ENCODE results near the gene PRR7. TPM values are rescaled to one million over a fixed set of nuclear protein-coding genes. Genes with fewer than 3 reads are reported as not detected.

Gene PRR7, protein sequence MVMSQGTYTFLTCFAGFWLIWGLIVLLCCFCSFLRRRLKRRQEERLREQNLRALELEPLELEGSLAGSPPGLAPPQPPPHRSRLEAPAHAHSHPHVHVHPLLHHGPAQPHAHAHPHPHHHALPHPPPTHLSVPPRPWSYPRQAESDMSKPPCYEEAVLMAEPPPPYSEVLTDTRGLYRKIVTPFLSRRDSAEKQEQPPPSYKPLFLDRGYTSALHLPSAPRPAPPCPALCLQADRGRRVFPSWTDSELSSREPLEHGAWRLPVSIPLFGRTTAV
- total RNA-seq = 1.3 and 1.6 TPM in 2 replicates

DNA sequence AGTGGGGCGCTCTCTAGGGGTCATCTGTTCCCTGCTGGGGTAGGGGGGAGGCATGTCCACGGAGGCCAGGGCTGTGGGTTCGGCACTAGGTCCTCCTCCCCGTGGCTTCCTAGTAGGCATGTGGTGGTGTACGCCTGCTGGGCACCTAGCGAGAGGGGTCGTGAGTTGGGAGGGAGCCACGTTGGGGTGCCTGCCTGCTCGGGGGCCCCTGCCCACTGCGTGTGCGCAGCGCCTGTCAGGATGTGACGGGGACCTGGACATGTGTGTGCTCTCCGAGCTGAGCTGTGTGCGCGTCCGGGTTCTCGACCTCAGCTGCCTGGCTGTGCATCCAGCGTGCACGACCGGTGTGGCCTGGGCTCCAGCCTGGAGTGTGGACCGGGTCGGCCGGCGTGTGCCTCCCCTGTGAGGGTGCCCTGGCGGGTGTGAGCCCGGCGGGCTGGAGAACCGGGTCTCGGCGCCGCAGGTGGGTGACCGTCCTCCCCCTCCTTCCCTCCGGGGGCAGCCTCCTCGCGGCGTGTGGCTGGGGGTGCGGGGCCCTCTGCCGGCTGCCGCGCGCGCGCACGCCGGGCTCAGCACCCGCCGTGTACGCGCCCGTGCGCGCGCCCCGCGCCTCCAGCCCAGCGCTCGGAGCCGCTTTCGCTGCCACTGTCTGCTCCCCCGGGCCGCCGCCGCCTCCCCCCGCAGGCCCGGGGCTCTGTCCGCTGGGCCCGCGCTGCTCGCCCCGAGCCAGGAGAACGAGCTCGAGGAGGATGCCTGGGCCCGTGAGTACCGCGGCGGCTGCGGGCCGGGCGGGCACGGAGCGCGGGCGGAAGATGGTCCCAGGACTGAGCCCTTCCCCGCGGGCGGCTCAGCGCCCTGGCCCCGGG is at the start of gene PRR7:
TSS of gene PRR7 (plus strand) at position 615 of the 866 bp plus-strand sequence. CDS start 8,254 bp downstream, outside the sequence.

DNA sequence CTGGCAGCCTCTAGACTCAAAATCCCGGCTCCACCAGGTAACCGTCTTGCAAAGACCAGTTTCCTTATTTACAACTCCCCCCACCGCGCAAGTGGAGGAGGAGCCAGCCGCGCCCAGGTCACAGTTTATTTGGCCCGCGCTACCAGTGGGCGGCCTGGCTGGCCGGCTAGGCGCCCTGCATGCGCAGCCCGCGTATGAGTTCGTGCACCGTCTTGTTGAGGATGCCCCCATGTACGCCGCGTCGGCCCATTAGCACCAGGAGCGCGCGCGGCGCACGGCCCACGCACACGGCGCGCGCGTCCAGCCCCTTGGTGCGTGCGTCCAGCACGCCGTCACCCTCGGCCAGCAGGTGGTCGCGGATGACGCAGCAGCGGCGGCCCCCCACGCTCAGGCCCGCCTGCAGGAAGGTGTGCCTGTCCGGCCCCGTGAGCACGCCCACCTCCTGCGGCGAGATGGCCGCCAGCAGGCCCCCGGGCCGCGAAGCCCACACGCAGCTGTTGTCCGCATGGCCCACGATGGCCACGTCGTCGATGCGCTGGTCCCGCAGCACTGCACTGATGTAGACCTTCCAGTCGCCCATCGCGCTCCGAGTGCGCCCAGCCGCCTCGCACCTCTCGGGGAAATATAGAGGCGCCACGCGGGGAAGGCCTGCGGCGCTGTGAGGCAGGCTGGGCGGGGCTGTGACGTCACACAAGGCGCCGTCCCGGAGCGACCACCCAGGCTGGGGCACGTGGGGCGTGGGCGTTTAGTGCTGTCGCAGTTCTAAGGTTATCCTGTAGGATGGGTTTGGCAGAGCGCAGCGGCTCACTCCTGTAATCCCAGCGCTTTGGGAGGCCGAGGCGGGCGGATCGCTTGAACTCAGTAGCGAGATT is 46.4 kb upstream of the PRR7 start, which contains the start of gene PFN3:
TSS of gene PFN3 (minus strand) at position 665 of the 872 bp plus-strand sequence. CDS start at position 580, 85 bp downstream.

GRCh38 chr5:177409043-177409801 is 37.4 kb upstream of the PRR7 start, which contains the start of gene F12:
F12 (minus strand) TSS chr5:177409564; CDS start chr5:177409527, 37 bp downstream.

DNA sequence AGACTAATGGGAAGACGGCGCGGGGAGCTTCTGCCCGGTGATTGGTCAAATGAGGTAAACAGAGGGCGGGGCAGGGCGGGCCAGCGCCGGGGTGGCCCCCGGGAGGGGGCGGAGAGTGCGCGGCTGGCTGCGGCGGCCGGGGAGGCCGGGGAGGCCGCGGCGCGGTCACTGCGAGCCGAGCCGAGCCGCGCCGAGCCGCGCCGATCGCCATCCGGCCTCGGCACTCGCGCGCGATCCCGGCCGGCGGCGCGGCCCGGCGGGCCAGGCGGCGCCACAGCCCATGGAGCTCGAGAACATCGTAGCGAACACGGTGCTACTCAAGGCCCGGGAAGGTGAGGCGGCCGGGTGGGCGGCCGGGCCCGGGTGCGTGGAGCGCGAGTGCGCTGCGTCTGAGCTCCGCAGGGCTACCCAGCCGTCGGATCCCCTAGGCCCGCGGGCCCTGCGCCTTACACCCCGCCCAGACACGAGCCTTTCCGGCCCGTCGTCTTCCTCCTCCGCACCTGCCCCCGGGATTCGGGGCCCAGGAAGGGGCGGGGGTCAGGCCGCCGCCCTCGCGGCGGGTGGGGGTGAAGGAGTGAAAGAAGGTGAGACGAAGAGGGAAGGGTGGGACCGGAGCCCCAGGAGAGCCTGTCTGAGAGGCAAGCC is 19.9 kb upstream of the PRR7 start, which contains the start of gene GRK6:
TSS of gene GRK6 (plus strand) at position 111 of the 645 bp plus-strand sequence. CDS start at position 281, 170 bp downstream.

GRCh38 chr5:177473443-177474001 is 26.9 kb downstream of the PRR7 start, which contains the start of gene DBN1:
DBN1 (minus strand) TSS chr5:177473634; CDS start chr5:177473521, 113 bp downstream.

DNA sequence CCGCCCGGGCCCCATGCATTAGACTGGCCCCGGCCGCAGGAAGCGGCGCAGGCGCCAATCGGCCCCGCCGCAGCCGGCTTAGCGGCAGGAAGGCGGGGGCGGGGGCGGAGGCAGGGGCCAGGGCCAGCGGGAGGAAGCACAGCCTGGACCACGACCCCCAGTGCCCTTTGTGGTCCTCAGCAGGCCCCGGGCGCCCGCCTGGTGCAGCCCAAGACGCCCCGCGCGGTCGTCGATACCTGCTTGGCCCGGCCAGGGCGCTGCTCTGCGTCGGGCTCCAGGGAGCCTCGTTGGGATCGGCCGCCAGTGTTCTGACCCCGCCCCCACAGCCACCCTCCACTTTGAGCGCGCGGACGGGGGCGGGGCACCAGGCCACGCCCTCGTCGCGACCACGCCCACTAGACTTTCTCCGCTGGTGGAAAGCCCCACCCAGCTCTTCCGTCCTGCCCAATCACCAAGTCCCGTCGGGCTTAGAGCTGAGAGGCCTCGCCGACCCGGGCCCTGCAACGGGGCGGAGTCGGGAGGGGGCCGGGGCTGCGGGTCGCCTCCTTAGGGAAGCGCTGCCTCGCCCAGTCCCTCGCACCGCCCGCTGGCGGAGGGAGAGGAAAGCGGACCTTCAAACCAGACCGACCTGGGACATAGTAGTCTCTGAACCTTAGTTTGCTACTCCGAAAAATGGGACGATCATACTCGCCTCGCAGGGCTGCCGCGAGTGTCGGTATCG is 50.8 kb downstream of the PRR7 start, which contains the start of gene PDLIM7:
TSS of gene PDLIM7 (minus strand) at position 313 of the 721 bp plus-strand sequence. CDS start 1,092 bp downstream, outside the sequence.

Other genes starting within 250 kb of the PRR7 start
- 12.4 and 14.0 TPM in 2 replicates for gene RAB24, start 143.1 kb upstream of the PRR7 start, total RNA-seq
- 80.0 and 94.9 TPM in 2 replicates for gene PRELID1, start 143.0 kb upstream of the PRR7 start, total RNA-seq
- gene MXD3, start 134.9 kb upstream of the PRR7 start, total RNA-seq = 3.9 and 4.2 TPM in 2 replicates
- 322 and 383 TPM in 2 replicates for gene LMAN2, start 95.1 kb upstream of the PRR7 start, total RNA-seq
- 4.6 and 5.1 TPM in 2 replicates for gene RGS14, start 88.9 kb upstream of the PRR7 start, total RNA-seq
- not detected in 2 replicates for gene SLC34A1, start 62.4 kb upstream of the PRR7 start, total RNA-seq
- not detected in 2 replicates for gene PFN3, start 46.2 kb upstream of the PRR7 start, total RNA-seq
- 0.54 and 0.77 TPM in 2 replicates for gene F12, start 37.2 kb upstream of the PRR7 start, total RNA-seq
- 13.1 and 15.0 TPM in 2 replicates for gene GRK6, start 20.1 kb upstream of the PRR7 start, total RNA-seq
- gene DBN1, start 26.8 kb downstream of the PRR7 start, total RNA-seq = 91.8 and 130 TPM in 2 replicates
- 27.2 and 30.5 TPM in 2 replicates for gene PDLIM7, start 50.8 kb downstream of the PRR7 start, total RNA-seq
- gene DOK3, start 63.0 kb downstream of the PRR7 start, total RNA-seq = 1.4 and 2.1 TPM in 2 replicates
- 65.1 and 72.5 TPM in 2 replicates for gene DDX41, start 70.1 kb downstream of the PRR7 start, total RNA-seq
- 13.2 and 14.8 TPM in 2 replicates for gene FAM193B, start 107.7 kb downstream of the PRR7 start, total RNA-seq
- gene TMED9, start 145.4 kb downstream of the PRR7 start, total RNA-seq = 109 and 137 TPM in 2 replicates
- 21.7 and 26.9 TPM in 2 replicates for gene B4GALT7, start 153.3 kb downstream of the PRR7 start, total RNA-seq

Measured in dermis lymphatic vessel endothelial cell (primary cell).